Measurements from ENCODE around the gene PBX2. TPM values are rescaled to one million over a fixed set of nuclear protein-coding genes. Genes with fewer than 3 reads are reported as not detected.

Gene PBX2
- total RNA-seq, 1 experiment from 2014 or later, result 48.1 TPM

- POLR2A ChIA-PET, result interaction anchor here (0.7 to 1.4 kb wide), 2 partner anchors 15 to 18 kb away, joined by 3 read pairs; no protein-coding TSS in a partner anchor
- peaks cover 29% of the 10 kb centered on the region for H3K4me1 Mint-ChIP-seq (ENCODE audit: insufficient read depth, unreplicated experiment)
- H3K27ac Mint-ChIP-seq (ENCODE audit: low read depth, unreplicated experiment), result peak overlapping the region; percentile 7
- CTCF ChIA-PET, result interaction anchor here (0.6 to 0.7 kb wide), 2 partner anchors 57 to 81 kb away, joined by 3 read pairs; no protein-coding TSS in a partner anchor
- no peak for DNase-seq (ENCODE audit: unreplicated experiment)
- H3K27me3 Mint-ChIP-seq (ENCODE audit: insufficient read depth, unreplicated experiment), result no peaks in the 10 kb centered on the region
- intact Hi-C loops (cut with micrococcal nuclease), result no loop called here
- TF ChIP-seq CTCF (IDR thresholded peaks at IDR 0.05; ENCODE audit: unreplicated experiment), result no peak
- peaks cover 21% of the 10 kb centered on the region for H3K36me3 Mint-ChIP-seq (ENCODE audit: insufficient read depth, unreplicated experiment)
- BruUV-seq (replicated peaks), result no TSS peak
- H3K9me3 Mint-ChIP-seq (ENCODE audit: unreplicated experiment), result no peaks in the 10 kb centered on the region
- no peak overlapping the region for H3K4me3 Mint-ChIP-seq (ENCODE audit: unreplicated experiment)
Observed at GRCh38 chr6:32173051-32173727, 16.8 kb downstream of the PBX2 start.

GRCh38 chr6:32171234-32171633, 18.8 kb downstream of the PBX2 start:
- Mint-ChIP-seq H3K27ac (ENCODE audit: low read depth, unreplicated experiment) (no peak overlapping the region), H3K9me3 (ENCODE audit: unreplicated experiment) (no peaks in the 10 kb centered on the region), H3K27me3 (ENCODE audit: insufficient read depth, unreplicated experiment) (no peaks in the 10 kb centered on the region), H3K4me3 (ENCODE audit: unreplicated experiment) (no peak overlapping the region), H3K4me1 (ENCODE audit: insufficient read depth, unreplicated experiment) (peaks cover 20% of the 10 kb centered on the region), H3K36me3 (ENCODE audit: insufficient read depth, unreplicated experiment) (peaks cover 17% of the 10 kb centered on the region)
- intact Hi-C loops (cut with micrococcal nuclease), result no loop called here
- CTCF ChIA-PET, result no interaction called here
- no peak for DNase-seq (ENCODE audit: unreplicated experiment)
- no TSS peak for BruUV-seq (replicated peaks)
- POLR2A ChIA-PET, result no interaction called here
- TF ChIP-seq CTCF (IDR thresholded peaks at IDR 0.05; ENCODE audit: unreplicated experiment), result no peak

GRCh38 chr6:32170294-32170693, 19.7 kb downstream of the PBX2 start:
- Mint-ChIP-seq H3K4me1 (ENCODE audit: insufficient read depth, unreplicated experiment) (peaks cover 18% of the 10 kb centered on the region), H3K36me3 (ENCODE audit: insufficient read depth, unreplicated experiment) (peaks cover 18% of the 10 kb centered on the region), H3K4me3 (ENCODE audit: unreplicated experiment) (no peak overlapping the region), H3K27ac (ENCODE audit: low read depth, unreplicated experiment) (no peak overlapping the region), H3K9me3 (ENCODE audit: unreplicated experiment) (no peaks in the 10 kb centered on the region), H3K27me3 (ENCODE audit: insufficient read depth, unreplicated experiment) (no peaks in the 10 kb centered on the region)
- DNase-seq (ENCODE audit: unreplicated experiment), result no peak
- ChIA-PET CTCF (interaction anchor here (1.0 kb wide), 1 partner anchor 15 kb away, joined by 3 read pairs; no protein-coding TSS in a partner anchor), POLR2A (no interaction called here)
- intact Hi-C loops (cut with micrococcal nuclease), result no loop called here
- no peak for TF ChIP-seq CTCF (IDR thresholded peaks at IDR 0.05; ENCODE audit: unreplicated experiment)
- BruUV-seq (replicated peaks), result no TSS peak

- Mint-ChIP-seq H3K9me3 (ENCODE audit: unreplicated experiment) (no peaks in the 10 kb centered on the region), H3K36me3 (ENCODE audit: insufficient read depth, unreplicated experiment) (peaks cover 21% of the 10 kb centered on the region), H3K4me1 (ENCODE audit: insufficient read depth, unreplicated experiment) (peaks cover 13% of the 10 kb centered on the region), H3K27ac (ENCODE audit: low read depth, unreplicated experiment) (no peak overlapping the region), H3K27me3 (ENCODE audit: insufficient read depth, unreplicated experiment) (no peaks in the 10 kb centered on the region), H3K4me3 (ENCODE audit: unreplicated experiment) (no peak overlapping the region)
- BruUV-seq (replicated peaks), result no TSS peak
- TF ChIP-seq CTCF (IDR thresholded peaks at IDR 0.05; ENCODE audit: unreplicated experiment), result no peak
- ChIA-PET POLR2A (interaction anchor here (1.3 kb wide), 1 partner anchor 14 kb away, joined by 3 read pairs; no protein-coding TSS in a partner anchor), CTCF (interaction anchor here (1.0 kb wide), 1 partner anchor 14 kb away, joined by 3 read pairs; no protein-coding TSS in a partner anchor)
- intact Hi-C loops (cut with micrococcal nuclease), result no loop called here
- no peak for DNase-seq (ENCODE audit: unreplicated experiment)
Observed at GRCh38 chr6:32168807-32169591, 21.0 kb downstream of the PBX2 start.
